GM18520 (cell line): ENCODE results near the gene HTR1E.
"Not testable (repeated sequence)": the region's sequence is repeated elsewhere in the genome, so short reads cannot be mapped to it uniquely, and the experiment has no call there.

ENCODE experiments used
- ATAC-seq: cut with Tn5 transposase; IDR thresholded peaks from one replicate; pipeline ENCODE4 v1.9.1; 2021; ENCODE audit not compliant: unreplicated experiment

HTR1E gene

GRCh38 chr6:86937219-86938079, at the start of gene HTR1E:
TSS of gene HTR1E (plus strand) at chr6:86937528. CDS start at chr6:87015335, 77,807 bp downstream.
- ATAC-seq = peak; percentile 48

DNA sequence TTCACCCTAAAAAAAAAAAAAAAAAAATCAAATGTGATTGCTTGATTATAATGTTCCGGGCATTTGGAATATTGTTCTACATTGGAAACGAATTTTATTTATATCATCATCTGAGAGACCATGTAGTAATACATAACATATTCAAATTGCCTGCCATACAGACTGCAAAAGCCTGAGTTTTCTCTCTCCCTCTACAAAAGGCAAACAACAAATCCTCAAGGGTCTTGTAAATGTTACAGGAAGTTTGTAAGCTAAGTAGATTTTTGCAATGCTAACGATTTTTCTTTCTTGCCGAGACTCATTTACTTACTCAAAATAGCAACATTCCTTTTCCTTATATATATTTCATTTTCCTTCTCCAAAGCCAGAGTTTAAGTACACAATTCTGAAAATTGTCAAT, 49.0 kb upstream of the HTR1E start:
- ATAC-seq = no peak

- ATAC-seq = not testable (repeated sequence)
These were observed 40.1 kb upstream of the HTR1E start for GRCh38 chr6:86897265-86897664.

GRCh38 chr6:86913795-86914194, 23.5 kb upstream of the HTR1E start:
- no peak for ATAC-seq

DNA sequence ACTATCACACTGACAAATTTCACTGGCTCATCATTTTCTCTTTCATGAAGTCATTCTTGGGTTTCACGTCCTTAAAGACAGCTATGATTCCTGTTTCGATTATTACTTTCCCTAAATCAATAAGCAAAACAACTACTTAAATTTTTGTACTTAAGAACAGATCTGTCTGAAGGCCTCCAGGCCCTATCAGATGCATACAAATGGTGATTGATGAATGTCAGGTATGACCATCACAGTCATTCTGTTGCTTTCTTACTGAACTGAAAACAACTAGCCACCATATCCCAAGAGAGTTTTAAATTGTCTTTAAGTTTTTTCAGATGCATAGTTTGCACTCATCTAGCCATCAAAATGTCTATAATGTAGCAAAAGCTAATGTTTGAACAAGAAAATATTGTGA, 20.9 kb upstream of the HTR1E start:
- peak; percentile 48 for ATAC-seq

GRCh38 chr6:86927138-86927537, 10.2 kb upstream of the HTR1E start:
- not testable (repeated sequence) for ATAC-seq

GRCh38 chr6:86927859-86928258, 9.5 kb upstream of the HTR1E start:
- not testable (repeated sequence) for ATAC-seq

GRCh38 chr6:86934365-86934764, 3.0 kb upstream of the HTR1E start:
- ATAC-seq = no peak

GRCh38 chr6:86936834-86937218, 502 bp upstream of the HTR1E start:
- no peak for ATAC-seq

- ATAC-seq = no peak
These were observed 1.5 kb downstream of the HTR1E start for GRCh38 chr6:86938814-86939213.

DNA sequence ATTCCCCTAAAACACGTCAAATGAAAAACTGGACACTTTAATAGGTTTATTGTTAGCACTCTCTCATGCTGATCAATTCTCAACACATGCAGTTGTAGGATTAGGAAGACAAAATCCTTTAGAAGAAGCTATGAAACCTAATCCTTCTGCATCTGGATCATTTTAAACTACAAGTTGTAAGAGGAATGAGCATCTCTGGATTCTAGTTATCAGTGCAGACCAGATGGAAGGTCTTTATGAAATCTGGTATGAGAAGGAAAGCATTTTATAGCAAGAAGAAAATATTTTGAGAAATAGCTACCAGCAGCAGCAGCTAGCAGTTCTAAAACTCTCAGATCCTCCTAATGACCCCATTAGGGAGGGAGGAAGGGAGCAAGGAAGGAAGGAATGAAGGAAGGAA, 4.1 kb downstream of the HTR1E start:
- no peak for ATAC-seq

DNA sequence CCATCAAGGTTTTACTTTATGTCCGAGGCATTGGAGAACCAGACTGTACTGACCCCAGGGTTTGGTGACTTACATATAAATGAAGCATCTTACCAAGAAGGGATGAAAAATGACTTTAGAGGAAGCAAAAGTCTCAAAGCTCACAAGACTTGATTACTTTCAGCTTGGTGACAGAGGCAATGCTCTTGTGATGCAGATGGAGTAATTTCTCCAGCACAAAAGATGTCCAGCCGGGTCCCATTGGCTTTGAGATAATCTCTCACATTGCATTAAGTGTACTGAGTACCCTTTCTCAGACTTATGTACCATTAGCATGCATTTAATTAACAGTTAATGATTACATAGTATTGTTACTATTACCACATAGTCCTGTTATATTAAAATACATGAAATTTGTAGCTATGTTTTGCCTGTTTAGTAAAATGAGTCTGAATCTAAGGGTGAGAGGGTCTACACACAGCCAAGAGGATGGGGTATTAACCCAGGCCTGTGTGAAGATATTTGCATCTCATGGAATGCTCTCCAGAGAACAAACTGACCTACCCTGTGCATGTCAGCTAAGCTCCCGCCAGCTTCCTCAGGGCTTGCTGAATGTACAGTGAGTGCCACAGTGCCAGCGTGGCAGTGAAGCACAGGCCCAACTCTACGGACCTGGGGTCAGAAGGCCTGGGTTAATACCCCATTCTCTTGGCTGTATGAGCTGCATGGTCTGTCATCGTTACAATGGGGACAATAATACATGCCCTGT, 5.6 kb downstream of the HTR1E start:
- ATAC-seq = no peak

GRCh38 chr6:86943819-86944407, 6.6 kb downstream of the HTR1E start:
- no peak for ATAC-seq

DNA sequence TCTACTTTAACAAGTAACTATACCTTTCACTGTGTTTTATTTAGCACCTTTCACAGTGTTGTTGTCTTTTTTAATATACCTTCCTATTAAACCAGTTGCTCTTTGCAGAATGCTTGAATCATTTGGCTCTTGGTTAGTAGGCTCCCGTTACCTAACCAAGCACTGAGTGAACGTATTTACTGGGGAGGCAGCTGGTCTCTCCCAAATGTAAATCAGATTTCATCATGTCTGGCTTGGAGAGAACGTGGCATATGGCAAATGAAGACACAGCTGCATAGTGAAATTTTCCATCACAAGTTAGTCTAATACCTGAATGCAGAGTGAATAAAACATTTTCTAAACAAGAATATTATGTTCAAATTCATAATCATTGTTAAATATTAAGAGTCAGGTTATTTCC, 12.4 kb downstream of the HTR1E start:
- no peak for ATAC-seq

DNA sequence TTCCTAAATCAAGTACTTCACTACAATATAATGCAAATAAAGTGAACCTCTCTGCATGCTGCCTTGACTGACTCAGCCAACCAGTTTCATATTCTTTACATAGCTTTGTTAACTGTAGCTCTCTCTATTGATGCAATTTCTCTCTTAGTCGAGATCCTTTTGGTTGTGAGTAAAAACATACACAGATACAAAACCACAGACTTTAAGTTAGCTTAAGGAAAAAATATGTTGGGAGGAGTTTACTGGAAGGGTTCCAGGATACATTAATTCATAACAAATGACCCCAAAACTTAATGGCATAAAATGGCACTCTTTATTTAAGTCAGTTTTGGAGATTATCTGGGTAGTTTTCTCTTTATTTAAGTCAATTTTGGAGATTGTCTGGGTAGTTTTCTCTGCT, 15.7 kb downstream of the HTR1E start:
- no peak for ATAC-seq

- ATAC-seq = no peak
These were observed 22.3 kb downstream of the HTR1E start for GRCh38 chr6:86959656-86960055.

DNA sequence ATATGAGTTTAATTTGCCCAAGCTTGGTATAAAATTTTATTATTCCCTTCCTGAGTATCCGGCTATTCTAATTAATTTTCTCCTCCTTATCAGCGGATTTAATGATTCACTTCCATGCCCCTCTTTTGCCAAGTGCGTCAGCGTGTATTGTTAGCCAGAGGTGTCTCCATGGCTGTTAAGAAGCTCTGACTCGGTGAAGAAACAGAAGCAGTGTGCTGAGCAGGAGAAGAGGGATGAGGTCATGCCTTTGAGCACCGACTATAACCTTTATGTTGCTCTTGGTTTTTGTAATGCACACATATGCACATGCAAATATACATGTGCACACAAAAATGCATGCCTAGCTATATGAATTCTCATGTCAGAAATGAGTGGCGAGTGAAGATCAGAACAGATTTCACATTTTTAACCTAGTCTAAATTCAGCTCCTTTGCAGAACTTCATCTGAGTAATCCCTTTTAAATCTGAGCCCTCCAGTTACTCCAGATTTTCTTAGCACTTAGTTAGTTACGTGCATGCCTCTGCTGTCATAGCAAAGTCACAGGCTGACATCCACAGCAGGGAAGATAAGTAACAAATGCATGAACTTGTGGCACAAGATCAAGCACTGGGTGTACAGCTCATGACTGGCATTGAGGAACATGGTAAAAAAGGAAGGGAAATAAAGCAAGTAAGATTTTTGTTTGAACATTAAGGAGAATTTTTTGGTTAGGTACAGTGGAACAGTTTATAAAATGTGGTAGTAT, 24.3 kb downstream of the HTR1E start:
- ATAC-seq = no peak

DNA sequence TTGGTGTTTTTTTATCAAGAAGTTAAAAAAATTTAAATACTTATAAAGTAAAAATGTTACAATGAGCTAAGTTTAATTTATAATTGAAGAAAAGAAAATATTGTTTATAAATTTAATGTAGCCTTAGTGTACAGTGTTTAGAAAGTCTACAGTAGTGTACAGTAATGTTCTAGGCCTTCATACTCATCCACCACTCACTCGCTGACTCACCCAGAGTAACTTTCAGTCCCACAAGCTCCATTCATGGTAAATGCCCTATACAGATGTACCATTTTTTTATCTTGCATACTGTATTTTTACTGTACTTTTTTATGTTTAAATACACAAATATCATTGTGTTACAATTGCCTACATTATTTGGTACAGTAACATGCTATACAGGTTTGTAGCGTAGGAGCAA, 26.0 kb downstream of the HTR1E start:
- ATAC-seq = no peak

GRCh38 chr6:86964029-86964579, 26.8 kb downstream of the HTR1E start:
- no peak for ATAC-seq

- no peak for ATAC-seq
These were observed 28.9 kb downstream of the HTR1E start for GRCh38 chr6:86966271-86966670.

- no peak for ATAC-seq
These were observed 32.2 kb downstream of the HTR1E start for GRCh38 chr6:86969573-86969972.
